Heart left ventricle (tissue), 13 donors: ENCODE measurements around the gene DAGLA.

Experiments
- CTCF ChIP-seq, 12 donors: fragments of 200-600 bp; sonication (generic) in 4 of 12; IDR thresholded peaks; one replicate each; pipeline versions ENCODE4 v1.5.0 to v1.8.0; 2018 to 2022; ENCODE audit warnings: antibody characterized with exemption in 12 of 12, mild to moderate bottlenecking in 5 of 12
- POLR2A ChIP-seq, 2 donors: fragments of 450-650 bp; IDR thresholded peaks; one replicate each; pipeline ENCODE4 v1.6.1; 2017; ENCODE audit warnings: antibody characterized with exemption in 2 of 2, mild to moderate bottlenecking in 2 of 2, moderate library complexity in 2 of 2
- donor health status: ischemic (EF 13 %, LVEDD 7.1; RV severe dilation, severe dysfunction).
- donor health status: DM: no; HTN: yes; CAD: no.
- donor health status: DM: no; HTN: no; CAD: no.
- donor health status: ischemic (EF 25% LVEDD 6.9; RV normal size, moderate dysfunction).
- donor health status: ischemic (EF 25% LVEDD 5.7; RV mildly dilated, moderate dysfunction).
- donor health status: ischemic (EF 35%, LVEDD 5.7; RV mildly dilated, moderate dysfunction).
- donor health status: nonischemic (EF 11% LVEDD 7.7; RV severe dilation, severe dysfunction).
- donor health status: DM: yes; HTN: yes; CAD: no.
- donor health status: PGD.
- donor health status: ischemic (EF 29% LVEDD 5.4; RV normal size, mild dysfunction).
- donor health status: nonischemic (EF 23%, LVEDD 6.1; RV moderate dilation, normal function).

GRCh38 chr11:61793083-61793828, 113.1 kb downstream of the DAGLA start:
- TF ChIP-seq POLR2A (IDR thresholded peaks at IDR 0.05), result no peak
- TF ChIP-seq CTCF (IDR thresholded peaks at IDR 0.05), result no peak
